SK-N-MC (cell line): ENCODE results near the gene ERCC3.

Experiments
- EZH2 ChIP-seq: fragments of 200-600 bp; sonication (generic); IDR thresholded peaks from one replicate; pipeline ENCODE4 v1.6.1; 2017; ENCODE audit warnings: antibody characterized with exemption
- FOXP2 ChIP-seq: optimal IDR thresholded peaks from 2 replicates; pipeline ENCODE3; 2011; ENCODE audit warnings: mild to moderate bottlenecking, moderate library complexity; ENCODE audit not compliant: insufficient read depth; ENCODE audit errors: extremely low read length, control extremely low read depth
- POLR2AphosphoS5 ChIP-seq: IDR thresholded peaks from 2 replicates; pipeline ENCODE4 v1.6.1; 2012; ENCODE audit warnings: mild to moderate bottlenecking, low read depth, low read length, borderline replicate concordance

DNA sequence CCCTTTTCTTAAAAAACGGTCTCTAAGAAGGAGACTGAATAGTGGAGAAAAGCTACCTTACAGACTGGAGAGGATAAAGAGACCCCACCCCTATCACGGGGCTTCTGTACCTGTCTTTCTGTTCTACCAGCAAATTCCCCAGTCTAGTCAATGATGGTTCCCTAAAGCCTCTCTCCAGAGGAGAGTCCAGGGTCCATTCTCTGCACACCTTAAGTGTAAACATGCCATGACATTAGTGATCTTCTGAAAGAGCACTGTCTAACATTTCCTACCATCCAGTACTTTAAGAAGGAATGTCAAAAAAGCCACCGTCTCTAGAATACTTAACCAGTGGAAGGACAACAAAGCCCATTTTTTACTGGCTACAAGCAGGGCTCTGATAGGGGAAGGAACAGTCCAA, 17.0 kb upstream of the ERCC3 start:
- TF ChIP-seq EZH2 = no peak
- no peak for TF ChIP-seq POLR2AphosphoS5
- no peak for TF ChIP-seq FOXP2
